ENCODE measurements around the gene DFFB.

DNA sequence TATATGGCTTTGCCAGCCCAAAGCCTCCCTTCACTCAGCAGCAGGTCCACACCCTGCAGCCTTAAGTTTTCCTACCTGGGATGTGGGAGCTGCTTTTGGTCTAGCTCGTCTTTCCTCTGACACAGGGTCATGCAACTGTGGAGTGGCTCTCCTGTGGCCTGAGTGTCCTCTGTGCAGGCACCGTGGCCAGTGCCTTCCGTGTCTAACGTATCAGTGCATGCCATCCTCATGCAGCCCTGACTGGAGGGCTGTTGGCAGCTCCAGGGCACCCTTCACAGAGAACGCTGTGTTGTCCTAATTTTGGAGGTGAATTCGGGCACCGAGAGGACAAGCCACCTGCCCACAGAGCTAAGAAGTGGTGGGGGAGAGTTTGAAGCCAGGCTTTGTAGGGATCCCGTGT is 68.5 kb downstream of the DFFB start:
- no peak for TF ChIP-seq POLR2A (IDR thresholded peaks at IDR 0.05; ENCODE audit: low read depth, low read length)
- TF ChIP-seq POLR2AphosphoS5 (IDR thresholded peaks at IDR 0.05; ENCODE audit: low read depth, low read length) = no peak
- TF ChIP-seq TAF1 (IDR thresholded peaks at IDR 0.05; ENCODE audit: borderline replicate concordance, low read depth, low read length) = no peak
